GM12878 (cell line): ENCODE measurements around the gene NPHP3. TPM values are rescaled to one million over a fixed set of nuclear protein-coding genes. Genes with fewer than 3 reads are reported as not detected.
A peak's percentile ranks its signal among the peaks of the same experiment; 100 is the strongest.

Experiments
- ATAC-seq: fragments of 200-7000 bp; cut with Tn5 transposase; 3 replicates; pipeline ENCODE4 v1.9.1; 2020; ENCODE audit warnings: mild to moderate bottlenecking, moderate library complexity
- BruUV-seq: library from RNA; stranded (reverse); fragments of 400-500 nt; replicated peaks from 2 replicates; lab custom pipeline; 2021; lab: Mats Ljungman, UMichigan
- CTCF ChIA-PET: fragments of 300-600 bp; sonication (Branson Sonifier 250); formaldehyde crosslinking; extraction: SDS; loops from one replicate; lab custom pipeline; 2021; ENCODE audit warnings: inconsistent platforms; lab: Yijun Ruan, JAX
- POLR2A ChIA-PET: fragments of 350-600 bp; formaldehyde crosslinking; extraction: SDS; loops from one replicate; lab custom pipeline; 2021; ENCODE audit warnings: inconsistent platforms; lab: Charles Lee
- RAD21 ChIA-PET: fragments of 300-600 bp; sonication (Branson Sonifier 250); formaldehyde crosslinking; loops from one replicate; lab custom pipeline; 2023; ENCODE audit warnings: antibody characterized with exemption; ENCODE audit not compliant: unreplicated experiment; lab: Charles Lee
- SMC1A ChIA-PET: fragments of 300-600 bp; sonication (Branson Sonifier 250); formaldehyde crosslinking; loops from one replicate; lab custom pipeline; 2023; ENCODE audit not compliant: unreplicated experiment, uncharacterized antibody; lab: Charles Lee
- DNase-seq: peaks from one replicate; pipeline ENCODE4 v3.0.0-alpha.2; 2011; ENCODE audit warnings: low read depth, low spot score
- FAIRE-seq: peaks from 3 replicates; lab custom pipeline; 2011; peaks lifted over from hg19 to GRCh38; lab: Jason Lieb, UNC
- H2AFZ ChIP-seq: 2 replicates; pipeline ENCODE4 v1.6.0; 2011; ENCODE audit warnings: low read depth, low read length, control low read depth; ENCODE audit not compliant: control insufficient read depth
- H3K27ac ChIP-seq: 2 replicates; pipeline ENCODE4 v1.5.1; 2011; ENCODE audit warnings: control low read depth; ENCODE audit not compliant: control insufficient read depth, insufficient read depth
- H3K27me3 ChIP-seq, 2 experiments: replicated peaks in 1 of 2; 2 replicates each; pipeline versions ENCODE4 v1.6.0 to v1.6.1; 2011; ENCODE audit warnings: low read length in 1 of 2; ENCODE audit not compliant: control insufficient read depth in 2 of 2, insufficient read depth in 2 of 2
- H3K36me3 ChIP-seq, 2 experiments: 2 replicates each; pipeline ENCODE4 v1.5.1; 2011; ENCODE audit warnings: low read length in 1 of 2; ENCODE audit not compliant: control insufficient read depth in 2 of 2, insufficient read depth in 2 of 2
- H3K4me1 ChIP-seq: 2 replicates; pipeline ENCODE4 v1.6.1; 2011; ENCODE audit warnings: mild to moderate bottlenecking, low read length, moderate library complexity, mixed read lengths; ENCODE audit not compliant: control insufficient read depth, insufficient read depth
- H3K4me2 ChIP-seq: 2 replicates; pipeline ENCODE4 v1.6.0; 2011; ENCODE audit warnings: control low read depth; ENCODE audit not compliant: control insufficient read depth, insufficient read depth
- H3K4me3 ChIP-seq: fragments of 200-600 bp; sonication (generic); 2 replicates; pipeline ENCODE4 v1.5.1; 2016
- H3K79me2 ChIP-seq: 2 replicates; pipeline ENCODE4 v1.6.0; 2011; ENCODE audit warnings: low read length; ENCODE audit not compliant: control insufficient read depth, insufficient read depth
- H3K9ac ChIP-seq: 2 replicates; pipeline ENCODE4 v1.8.0; 2011; ENCODE audit warnings: low read length, control low read depth, mixed read lengths; ENCODE audit not compliant: control insufficient read depth, insufficient read depth
- H3K9me3 ChIP-seq: replicated peaks from 3 replicates; pipeline ENCODE4 v1.5.1; 2011; ENCODE audit warnings: mild to moderate bottlenecking, low read length; ENCODE audit not compliant: control insufficient read depth, insufficient read depth
- H4K20me1 ChIP-seq: 2 replicates; pipeline ENCODE4 v1.6.0; 2011; ENCODE audit not compliant: control insufficient read depth, insufficient read depth
- ASH2L ChIP-seq: fragments of 300-600, 200-600 bp; sonication (generic); IDR thresholded peaks from 2 replicates; pipeline ENCODE4 v1.6.1; 2017; ENCODE audit warnings: low read depth, mild to moderate bottlenecking, borderline replicate concordance
- HDAC6 ChIP-seq: fragments of 200-600 bp; sonication (generic); IDR thresholded peaks from one replicate; pipeline ENCODE4 v1.8.0; 2017; ENCODE audit warnings: antibody characterized with exemption; ENCODE audit not compliant: unreplicated experiment
- KLF5 ChIP-seq: fragments of 450-650 bp; IDR thresholded peaks from 2 replicates; pipeline ENCODE4 v1.6.1; 2014; ENCODE audit warnings: mild to moderate bottlenecking; ENCODE audit not compliant: partially characterized antibody
- MEF2A ChIP-seq: IDR thresholded peaks from 2 replicates; pipeline ENCODE4 v1.6.1; 2011; ENCODE audit warnings: low read depth, mild to moderate bottlenecking, low read length, moderate library complexity; ENCODE audit not compliant: insufficient read depth
- MXI1 ChIP-seq: fragments of 150-350 bp; IDR thresholded peaks from 2 replicates; pipeline ENCODE4 v1.6.1; 2011; ENCODE audit warnings: low read depth, mild to moderate bottlenecking, inconsistent platforms, low read length, improper control_type of control experiment
- RELB ChIP-seq: fragments of 450-650 bp; IDR thresholded peaks from 2 replicates; pipeline ENCODE4 v1.6.1; 2017; ENCODE audit warnings: low read depth, mild to moderate bottlenecking, moderate library complexity
- SREBF1 ChIP-seq: IDR thresholded peaks from 2 replicates; pipeline ENCODE4 v1.6.1; 2012; ENCODE audit warnings: mild to moderate bottlenecking, low read length
- TARDBP ChIP-seq: IDR thresholded peaks from 2 replicates; pipeline ENCODE4 v1.6.1; 2016; ENCODE audit warnings: borderline replicate concordance
- WGBS: methylation state at CpG from one replicate; pipeline ENCODE4 v1.1.6; 2016; ENCODE audit warnings: low lambda C conversion rate; ENCODE audit not compliant: insufficient replicate concordance, insufficient coverage; ENCODE audit errors: missing lambda C conversion rate; 5-methylcytosine and 5-hydroxymethylcytosine counted together
- in situ Hi-C: fragments of 300-500 bp; cut with MboI; formaldehyde crosslinking; loops from 9 replicates; pipeline ENCODE4 v1.14.3; 2018; ENCODE audit warnings: mixed read lengths
- intact Hi-C: fragments of 100-400 bp; cut with micrococcal nuclease; formaldehyde crosslinking; loops from one replicate; pipeline ENCODE4 v1.14.2; 2022; ENCODE audit not compliant: unreplicated experiment
- polyA plus RNA-seq, 11 experiments: library from polyadenylated mRNA; depleted of rRNA in 4 of 11; unstranded in 6 of 11; stranded (reverse) in 5 of 11; fragments of >200 nt; fragmentation: Nextera tagmentation in 4 of 11; fragmentation: Illumina TruSeq in 1 of 11; extraction: Ambion mirVana in 4 of 11; extraction: Trizol in 1 of 11; gene quantifications; 1 replicate in 1 of 11; 2 replicates in 10 of 11; pipeline versions ENCODE4 v1.2.1 to v1.2.3, GENCODE V29; 2011 to 2016; ENCODE audit warnings: inconsistent platforms in 2 of 11, missing spikeins in 2 of 11, low read depth in 1 of 11
- total RNA-seq, 4 experiments: library from RNA; depleted of rRNA in 3 of 4; stranded (reverse); fragments of >200 nt in 3 of 4; fragmentation: Illumina TruSeq in 1 of 4; extraction: Trizol in 1 of 4; gene quantifications; 2 replicates each; pipeline versions ENCODE4 v1.2.1 to v1.2.3, GENCODE V29; 2013 to 2021
- TF ChIP-seq, protein P1 (sequence below): fragments of 450-650 bp; IDR thresholded peaks from 2 replicates; pipeline ENCODE4 v1.6.1; 2018; ENCODE audit warnings: borderline replicate concordance, mild to moderate bottlenecking; ENCODE audit not compliant: partially characterized antibody

The NPHP3 gene
- total and polyA plus RNA-seq, 10 of the 15 experiments (the other 5 are each of a cell fraction or from before 2014, with no cell fraction given): 0.84 to 11.7 (median 2.9) TPM

- FAIRE-seq: no peak
- no peak overlapping the region for H3K4me3 ChIP-seq
- peaks cover 0 to 9% of the 10 kb centered on the region in 2 experiments; a peak in 2 of 4 replicates for H3K36me3 ChIP-seq
- RAD21 ChIA-PET: interaction anchor here (0.7 kb wide), 1 partner anchor 24 kb away, joined by 3 read pairs; no protein-coding TSS in a partner anchor
- no peak overlapping the region for H3K27ac ChIP-seq
- POLR2A ChIA-PET: no interaction called here
- H2AFZ ChIP-seq: no peak overlapping the region
- peaks cover 43% of the 10 kb centered on the region for H3K79me2 ChIP-seq
- intact Hi-C loops: no loop called here
- H3K27me3 ChIP-seq: no peaks in the 10 kb centered on the region
- no peaks in the 10 kb centered on the region for H3K9me3 ChIP-seq
- H3K4me2 ChIP-seq: no peak overlapping the region
- 99% methylated on average over 3 of the region's 3 CpGs for WGBS
- no peak for TF ChIP-seq SREBF1
- no peak for TF ChIP-seq RELB
- no peak for TF ChIP-seq ASH2L
- in situ Hi-C loops: no loop called here
- no TSS peak for BruUV-seq
- H3K9ac ChIP-seq: no peak overlapping the region
- CTCF ChIA-PET: interaction anchor here (0.7 to 1.2 kb wide), 2 partner anchors 24 to 267 kb away, joined by 3 read pairs; no protein-coding TSS in a partner anchor
- ATAC-seq: no peak
- SMC1A ChIA-PET: interaction anchor here (0.9 to 1.7 kb wide), 3 partner anchors 10 to 129 kb away, joined by 3 to 5 read pairs (median 4); no protein-coding TSS in a partner anchor
- no peaks in the 10 kb centered on the region for H3K4me1 ChIP-seq
- H4K20me1 ChIP-seq: no peaks in the 10 kb centered on the region
- no peak for DNase-seq
Observed at GRCh38 chr3:132665230-132665745, 56.9 kb downstream of the NPHP3 start.

DNA sequence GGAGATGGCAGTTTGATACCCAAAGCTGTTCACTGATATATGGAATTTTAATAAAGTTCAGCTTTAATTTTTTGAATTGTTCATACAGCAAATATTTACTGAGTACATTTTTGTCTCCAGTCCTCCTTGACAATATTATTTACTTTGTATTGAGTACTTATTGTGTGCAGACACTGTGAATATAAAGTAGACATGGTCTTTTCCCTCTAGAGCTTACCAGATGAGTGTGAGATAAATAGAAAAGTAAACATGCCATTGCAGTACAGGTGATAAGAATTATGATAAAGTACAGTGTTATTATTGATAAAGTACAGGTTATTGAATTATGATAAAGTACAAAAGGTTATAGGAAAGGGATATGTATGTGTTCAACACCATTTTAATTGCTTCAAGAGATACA is 60.0 kb downstream of the NPHP3 start:
- intact Hi-C loops: no loop called here
- ChIA-PET SMC1A (interaction anchor here (0.7 to 2.3 kb wide), 3 partner anchors 11 to 61 kb away, joined by 3 to 8 read pairs (median 4); no protein-coding TSS in a partner anchor), CTCF (interaction anchor here (1.5 to 1.7 kb wide), 2 partner anchors 11 to 126 kb away, joined by 4 to 5 read pairs; no protein-coding TSS in a partner anchor), POLR2A (no interaction called here), RAD21 (interaction anchor here (0.9 kb wide), 1 partner anchor 50 kb away, joined by 3 read pairs; no protein-coding TSS in a partner anchor)
- Histone ChIP-seq H2AFZ (no peak overlapping the region), H3K4me2 (peak overlapping the region; percentile 29; the same call in 1 of the 2 replicates), H3K9me3 (no peaks in the 10 kb centered on the region), H3K79me2 (peaks cover 55% of the 10 kb centered on the region), H3K4me3 (peak overlapping the region; percentile 99), H3K27me3 (no peaks in the 10 kb centered on the region), H4K20me1 (no peaks in the 10 kb centered on the region), H3K36me3 (peaks cover 0 to 4% of the 10 kb centered on the region in 2 experiments; a peak in 2 of 4 replicates), H3K27ac (no peak overlapping the region), H3K4me1 (no peaks in the 10 kb centered on the region), H3K9ac (no peak overlapping the region)
- BruUV-seq: no TSS peak
- in situ Hi-C loops: no loop called here
- FAIRE-seq (no peak), DNase-seq (no peak), ATAC-seq (no peak)
- TF ChIP-seq, protein P1, sequence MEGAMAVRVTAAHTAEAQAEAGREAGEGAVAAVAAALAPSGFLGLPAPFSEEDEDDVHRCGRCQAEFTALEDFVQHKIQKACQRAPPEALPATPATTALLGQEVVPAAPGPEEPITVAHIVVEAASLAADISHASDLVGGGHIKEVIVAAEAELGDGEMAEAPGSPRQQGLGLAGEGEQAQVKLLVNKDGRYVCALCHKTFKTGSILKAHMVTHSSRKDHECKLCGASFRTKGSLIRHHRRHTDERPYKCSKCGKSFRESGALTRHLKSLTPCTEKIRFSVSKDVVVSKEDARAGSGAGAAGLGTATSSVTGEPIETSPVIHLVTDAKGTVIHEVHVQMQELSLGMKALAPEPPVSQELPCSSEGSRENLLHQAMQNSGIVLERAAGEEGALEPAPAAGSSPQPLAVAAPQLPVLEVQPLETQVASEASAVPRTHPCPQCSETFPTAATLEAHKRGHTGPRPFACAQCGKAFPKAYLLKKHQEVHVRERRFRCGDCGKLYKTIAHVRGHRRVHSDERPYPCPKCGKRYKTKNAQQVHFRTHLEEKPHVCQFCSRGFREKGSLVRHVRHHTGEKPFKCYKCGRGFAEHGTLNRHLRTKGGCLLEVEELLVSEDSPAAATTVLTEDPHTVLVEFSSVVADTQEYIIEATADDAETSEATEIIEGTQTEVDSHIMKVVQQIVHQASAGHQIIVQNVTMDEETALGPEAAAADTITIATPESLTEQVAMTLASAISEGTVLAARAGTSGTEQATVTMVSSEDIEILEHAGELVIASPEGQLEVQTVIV: no peak
- no peak for TF ChIP-seq HDAC6
- no peak for TF ChIP-seq TARDBP
- no peak for TF ChIP-seq MEF2A
- no peak for TF ChIP-seq KLF5
- no peak for TF ChIP-seq MXI1
